BJ (cell line): ENCODE measurements around the gene BEST4. TPM values are rescaled to one million over a fixed set of nuclear protein-coding genes. Genes with fewer than 3 reads are reported as not detected.
"Not testable (repeated sequence)": the region's sequence is repeated elsewhere in the genome, so short reads cannot be mapped to it uniquely, and the experiment has no call there.

Source experiments
- CTCF ChIA-PET: fragments of 350-600 bp; formaldehyde crosslinking; extraction: SDS; loops from one replicate; lab custom pipeline; 2021; ENCODE audit warnings: antibody characterized with exemption, inconsistent platforms; lab: Yijun Ruan, JAX
- POLR2A ChIA-PET: fragments of 300-600 bp; sonication (Branson Sonifier 250); formaldehyde crosslinking; extraction: SDS; loops from one replicate; lab custom pipeline; 2021; ENCODE audit warnings: antibody characterized with exemption; lab: Charles Lee
- DNase-seq: peaks from one replicate; pipeline ENCODE4 v3.0.0-alpha.2; 2011; ENCODE audit warnings: low read depth
- H3K27me3 ChIP-seq: 2 replicates; pipeline ENCODE4 v1.6.0; 2011; ENCODE audit warnings: low read length; ENCODE audit not compliant: control insufficient read depth, insufficient read depth
- H3K36me3 ChIP-seq: 2 replicates; pipeline ENCODE4 v1.5.1; 2011; ENCODE audit warnings: low read length; ENCODE audit not compliant: control insufficient read depth, insufficient read depth
- H3K4me3 ChIP-seq: 2 replicates; pipeline ENCODE4 v1.5.1; 2011; ENCODE audit warnings: low read depth, mild to moderate bottlenecking, control low read depth, low read length
- CTCF ChIP-seq: IDR thresholded peaks from 2 replicates; pipeline ENCODE4 v1.5.1; 2011; ENCODE audit warnings: low read depth, mild to moderate bottlenecking, control low read depth, inconsistent platforms, low read length, moderate library complexity; ENCODE audit not compliant: insufficient read depth
- polyA plus RNA-seq: library from polyadenylated mRNA; depleted of rRNA; stranded (reverse); fragments of >200 nt; gene quantifications from 2 replicates; pipeline ENCODE4 v1.2.3, GENCODE V29; 2011

BEST4 gene
- polyA plus RNA-seq, 1 experiment: 0.16 TPM

GRCh38 chr1:44819196-44819607, 31.2 kb upstream of the BEST4 start:
- DNase-seq: no peak

GRCh38 chr1:44817771-44818495, 30.0 kb upstream of the BEST4 start:
- no peak for DNase-seq
- POLR2A ChIA-PET: no interaction called here
- TF ChIP-seq CTCF: no peak
- peaks cover 11% of the 10 kb centered on the region for H3K36me3 ChIP-seq
- CTCF ChIA-PET: interaction anchor here (1.5 to 2.0 kb wide), 3 partner anchors 9 to 27 kb away, joined by 5 to 17 read pairs (median 6); partner anchors contain the start of genes BTBD19 and PLK3
- H3K4me3 ChIP-seq: no peak overlapping the region
- H3K27me3 ChIP-seq: no peaks in the 10 kb centered on the region

More at GRCh38 chr1:44819196-44819607, 31.2 kb upstream of the BEST4 start:
- Histone ChIP-seq H3K4me3 (peak overlapping the region; percentile 15), H3K27me3 (no peaks in the 10 kb centered on the region), H3K36me3 (peaks cover 7% of the 10 kb centered on the region)
- ChIA-PET POLR2A (interaction anchor here (0.7 to 1.4 kb wide), 6 partner anchors 9 to 703 kb away, joined by 3 to 12 read pairs (median 4); partner anchors contain the start of genes BTBD19, DYNLT4 and PLK3), CTCF (interaction anchor here (0.6 to 2.0 kb wide), 8 partner anchors 8 to 114 kb away, joined by 3 to 17 read pairs (median 6); partner anchors contain the start of genes BTBD19 and PLK3)
- no peak for TF ChIP-seq CTCF

GRCh38 chr1:44817307-44817706, 29.3 kb upstream of the BEST4 start:
- ChIA-PET POLR2A (no interaction called here), CTCF (interaction anchor here (0.9 kb wide), 1 partner anchor 24 kb away, joined by 3 read pairs; no protein-coding TSS in a partner anchor)
- no peak for TF ChIP-seq CTCF
- DNase-seq: no peak
- Histone ChIP-seq H3K27me3 (no peaks in the 10 kb centered on the region), H3K36me3 (peaks cover 11% of the 10 kb centered on the region), H3K4me3 (no peak overlapping the region)

DNA sequence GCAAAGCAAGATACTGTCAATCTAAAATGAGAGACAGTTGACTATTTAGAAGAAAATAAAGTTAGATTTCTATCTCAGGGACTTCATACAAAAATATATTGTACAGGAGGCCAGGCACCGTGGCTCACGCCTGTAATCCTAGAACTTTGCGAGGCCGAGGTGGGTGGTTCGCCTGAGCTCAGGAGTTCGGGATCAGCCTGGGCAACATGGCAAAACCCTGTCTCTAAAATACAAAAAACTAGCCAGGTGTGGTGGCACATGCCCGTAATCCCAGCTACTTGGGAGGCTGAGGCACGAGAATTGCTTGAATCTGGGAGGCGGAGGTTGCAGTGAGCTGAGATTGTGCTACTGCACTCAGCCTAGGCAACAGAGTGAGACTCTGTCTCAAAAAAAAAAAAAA, 28.0 kb upstream of the BEST4 start:
- ChIA-PET CTCF (interaction anchor here (0.8 kb wide), 2 partner anchors 16 to 21 kb away, joined by 4 to 5 read pairs; partner anchors contain the start of gene PLK3), POLR2A (interaction anchor here (0.5 kb wide), 1 partner anchor 148 kb away, joined by 9 read pairs; no protein-coding TSS in a partner anchor)
- H3K36me3 ChIP-seq: peaks cover 11% of the 10 kb centered on the region

GRCh38 chr1:44812822-44813543, 25.0 kb upstream of the BEST4 start:
- no peak for DNase-seq
- ChIA-PET POLR2A (no interaction called here), CTCF (interaction anchor here (1.3 to 3.3 kb wide), 3 partner anchors 12 to 23 kb away, joined by 4 to 14 read pairs (median 5); partner anchors contain the start of gene PLK3)
- Histone ChIP-seq H3K4me3 (peak overlapping the region; percentile 6), H3K36me3 (peaks cover 11% of the 10 kb centered on the region), H3K27me3 (no peaks in the 10 kb centered on the region)
- no peak for TF ChIP-seq CTCF

More for the DNA sequence above, 28.0 kb upstream of the BEST4 start:
- DNase-seq, H3K27me3 ChIP-seq, H3K4me3 ChIP-seq: not testable (repeated sequence)
